ENCODE data around the gene KCTD1.

- TF ChIP-seq, protein P1, sequence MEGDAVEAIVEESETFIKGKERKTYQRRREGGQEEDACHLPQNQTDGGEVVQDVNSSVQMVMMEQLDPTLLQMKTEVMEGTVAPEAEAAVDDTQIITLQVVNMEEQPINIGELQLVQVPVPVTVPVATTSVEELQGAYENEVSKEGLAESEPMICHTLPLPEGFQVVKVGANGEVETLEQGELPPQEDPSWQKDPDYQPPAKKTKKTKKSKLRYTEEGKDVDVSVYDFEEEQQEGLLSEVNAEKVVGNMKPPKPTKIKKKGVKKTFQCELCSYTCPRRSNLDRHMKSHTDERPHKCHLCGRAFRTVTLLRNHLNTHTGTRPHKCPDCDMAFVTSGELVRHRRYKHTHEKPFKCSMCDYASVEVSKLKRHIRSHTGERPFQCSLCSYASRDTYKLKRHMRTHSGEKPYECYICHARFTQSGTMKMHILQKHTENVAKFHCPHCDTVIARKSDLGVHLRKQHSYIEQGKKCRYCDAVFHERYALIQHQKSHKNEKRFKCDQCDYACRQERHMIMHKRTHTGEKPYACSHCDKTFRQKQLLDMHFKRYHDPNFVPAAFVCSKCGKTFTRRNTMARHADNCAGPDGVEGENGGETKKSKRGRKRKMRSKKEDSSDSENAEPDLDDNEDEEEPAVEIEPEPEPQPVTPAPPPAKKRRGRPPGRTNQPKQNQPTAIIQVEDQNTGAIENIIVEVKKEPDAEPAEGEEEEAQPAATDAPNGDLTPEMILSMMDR (IDR thresholded peaks at IDR 0.05; ENCODE audit: control extremely low read depth in 1 of 3, insufficient read depth in 1 of 3, low read depth in 1 of 3, low read length in 3 of 3), result no peak
- no peak for TF ChIP-seq POLR2AphosphoS5 (IDR thresholded peaks at IDR 0.05; ENCODE audit: low read depth, low read length)
- TF ChIP-seq CEBPB (IDR thresholded peaks at IDR 0.05; ENCODE audit: low read depth, low read length), result no peak
- TF ChIP-seq POLR2A (IDR thresholded peaks at IDR 0.05; ENCODE audit: control extremely low read depth in 1 of 2, low read depth in 2 of 2, low read length in 2 of 2), result no peak
- TF ChIP-seq EZH2 (IDR thresholded peaks at IDR 0.05; ENCODE audit: low read depth, low read length, severe bottlenecking), result no peak
- no peak for TF ChIP-seq CBX8 (IDR thresholded peaks at IDR 0.05; ENCODE audit: borderline replicate concordance, low read depth, low read length)
- TF ChIP-seq BRCA1 (IDR thresholded peaks at IDR 0.05; ENCODE audit: low read depth, low read length), result no peak
- TF ChIP-seq BCL11A (IDR thresholded peaks at IDR 0.05; ENCODE audit: low read depth in 2 of 2, low read length in 2 of 2), result no peak
- no peak for TF ChIP-seq ZNF274 (IDR thresholded peaks at IDR 0.05; ENCODE audit: borderline replicate concordance, extremely low read depth, low read length)
- no peak for TF ChIP-seq JUND (IDR thresholded peaks at IDR 0.05; ENCODE audit: low read length)
- TF ChIP-seq USF2 (IDR thresholded peaks at IDR 0.05; ENCODE audit: low read length), result no peak
- no peak for TF ChIP-seq GABPA (IDR thresholded peaks at IDR 0.05; ENCODE audit: borderline replicate concordance, insufficient read depth, low read length)
- no peak for TF ChIP-seq YY1 (IDR thresholded peaks at IDR 0.05; ENCODE audit: low read depth, low read length)
- TF ChIP-seq TEAD4 (IDR thresholded peaks at IDR 0.05; ENCODE audit: low read depth, low read length), result no peak
Observed at GRCh38 chr18:26442126-26442525, 106.2 kb downstream of the KCTD1 start.

Data from H1 (cell line).